Cardiac muscle cell (in vitro differentiated cells and primary cell): Measurements from ENCODE around the gene MYO6. TPM values are rescaled to one million over a fixed set of nuclear protein-coding genes. Genes with fewer than 3 reads are reported as not detected.
A peak's percentile ranks its signal among the peaks of the same experiment; 100 is the strongest.

Source experiments
- DNase-seq, 2 donors: peaks; one replicate each; pipeline versions ENCODE4 v3.0.0 to v3.0.0-alpha.2; 2010 to 2017; ENCODE audit warnings: low read depth in 1 of 2, low spot score in 1 of 2
- H3K27ac ChIP-seq: fragments of 200-600 bp; sonication (generic); 2 replicates; pipeline ENCODE4 v1.5.1; 2016
- H3K27me3 ChIP-seq: fragments of 200-600 bp; sonication (generic); 2 replicates; pipeline ENCODE4 v1.6.0; 2016; ENCODE audit warnings: control low read depth
- H3K36me3 ChIP-seq: fragments of 200-600 bp; sonication (generic); 2 replicates; pipeline ENCODE4 v1.5.1; 2016; ENCODE audit warnings: control low read depth
- H3K4me1 ChIP-seq: fragments of 200-600 bp; sonication (generic); 2 replicates; pipeline ENCODE4 v1.8.1; 2017; ENCODE audit warnings: low read depth, mild to moderate bottlenecking, mixed run types
- H3K4me3 ChIP-seq: fragments of 200-600 bp; sonication (generic); 2 replicates; pipeline ENCODE4 v1.5.1; 2016; ENCODE audit warnings: mild to moderate bottlenecking
- H3K9me3 ChIP-seq: fragments of 200-600 bp; sonication (generic); 2 replicates; pipeline ENCODE4 v1.5.1; 2017; ENCODE audit warnings: low read depth, mild to moderate bottlenecking, control low read depth
- polyA plus RNA-seq: library from polyadenylated mRNA; unstranded; fragments of >200 nt; fragmentation: Nextera tagmentation; extraction: Ambion mirVana; gene quantifications from 2 replicates; pipeline ENCODE4 v1.2.1, GENCODE V29; 2016
- total RNA-seq: library from RNA; depleted of rRNA; stranded (reverse); fragments of >200 nt; gene quantifications from 2 replicates; pipeline ENCODE4 v1.2.3, GENCODE V29; 2016
- TF ChIP-seq, protein P1 (sequence below): IDR thresholded peaks from 2 replicates; pipeline ENCODE4 v1.5.1; 2012; ENCODE audit warnings: low read depth, mild to moderate bottlenecking, low read length

The MYO6 gene
- total and polyA plus RNA-seq, 2 experiments from 2014 or later: 17.9 to 34.7 TPM

DNA sequence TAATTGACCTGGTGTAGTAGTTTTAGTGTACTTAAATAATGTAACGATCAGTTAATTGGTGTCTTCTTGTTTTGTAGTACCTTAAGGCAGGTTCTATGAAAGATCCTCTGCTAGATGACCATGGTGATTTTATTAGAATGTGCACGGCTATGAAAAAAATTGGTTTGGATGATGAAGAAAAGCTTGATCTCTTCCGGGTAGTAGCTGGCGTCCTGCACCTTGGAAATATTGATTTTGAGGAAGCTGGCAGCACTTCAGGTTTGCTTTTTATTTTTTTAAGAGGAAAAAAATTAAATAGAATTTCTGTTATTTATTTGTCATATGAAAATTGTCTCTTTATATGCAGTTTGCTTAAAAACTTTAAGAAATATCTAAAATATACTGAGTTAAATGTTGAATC, 99.2 kb downstream of the MYO6 start:
- no peaks in the 10 kb centered on the region for H3K4me1 ChIP-seq
- H3K36me3 ChIP-seq: no peaks in the 10 kb centered on the region
- H3K4me3 ChIP-seq: no peak overlapping the region
- H3K9me3 ChIP-seq: no peaks in the 10 kb centered on the region
- TF ChIP-seq, protein P1, sequence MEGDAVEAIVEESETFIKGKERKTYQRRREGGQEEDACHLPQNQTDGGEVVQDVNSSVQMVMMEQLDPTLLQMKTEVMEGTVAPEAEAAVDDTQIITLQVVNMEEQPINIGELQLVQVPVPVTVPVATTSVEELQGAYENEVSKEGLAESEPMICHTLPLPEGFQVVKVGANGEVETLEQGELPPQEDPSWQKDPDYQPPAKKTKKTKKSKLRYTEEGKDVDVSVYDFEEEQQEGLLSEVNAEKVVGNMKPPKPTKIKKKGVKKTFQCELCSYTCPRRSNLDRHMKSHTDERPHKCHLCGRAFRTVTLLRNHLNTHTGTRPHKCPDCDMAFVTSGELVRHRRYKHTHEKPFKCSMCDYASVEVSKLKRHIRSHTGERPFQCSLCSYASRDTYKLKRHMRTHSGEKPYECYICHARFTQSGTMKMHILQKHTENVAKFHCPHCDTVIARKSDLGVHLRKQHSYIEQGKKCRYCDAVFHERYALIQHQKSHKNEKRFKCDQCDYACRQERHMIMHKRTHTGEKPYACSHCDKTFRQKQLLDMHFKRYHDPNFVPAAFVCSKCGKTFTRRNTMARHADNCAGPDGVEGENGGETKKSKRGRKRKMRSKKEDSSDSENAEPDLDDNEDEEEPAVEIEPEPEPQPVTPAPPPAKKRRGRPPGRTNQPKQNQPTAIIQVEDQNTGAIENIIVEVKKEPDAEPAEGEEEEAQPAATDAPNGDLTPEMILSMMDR: no peak
- no peak overlapping the region for H3K27ac ChIP-seq
- DNase-seq: no peak
- no peaks in the 10 kb centered on the region for H3K27me3 ChIP-seq

DNA sequence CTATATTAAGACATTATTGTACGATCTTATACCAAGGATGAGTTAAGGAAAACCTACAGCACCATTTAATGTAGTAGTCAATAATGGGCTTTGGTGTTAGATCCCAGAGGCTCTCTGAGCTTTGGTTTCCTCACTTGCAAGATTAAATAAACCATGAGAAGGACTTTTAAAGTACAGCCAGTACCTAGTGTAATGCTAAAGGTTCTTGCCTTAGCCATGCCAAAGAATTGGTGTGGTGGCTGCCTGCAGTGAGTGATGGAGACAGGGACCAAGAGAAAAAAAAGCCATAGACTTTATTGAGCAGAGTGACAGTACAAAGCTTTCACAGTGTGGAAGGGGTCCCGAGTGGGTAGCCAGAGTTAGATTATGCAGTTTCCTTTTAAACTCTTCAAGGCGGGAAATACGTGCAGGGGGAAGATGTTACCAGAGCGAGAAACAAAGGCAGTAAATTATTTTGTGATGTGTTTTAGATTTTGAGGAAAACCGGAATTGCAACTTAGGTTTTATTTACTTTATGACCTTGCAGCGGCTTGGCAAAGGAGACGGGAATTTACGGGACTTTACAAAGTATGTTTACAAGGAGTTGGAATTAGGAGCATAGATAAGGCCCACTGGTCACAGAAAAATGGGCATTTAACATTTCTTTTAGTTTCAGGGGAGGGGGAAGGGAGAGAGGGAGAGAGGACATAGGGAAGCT, 100.4 kb downstream of the MYO6 start:
- Histone ChIP-seq H3K4me1 (no peaks in the 10 kb centered on the region), H3K36me3 (no peaks in the 10 kb centered on the region), H3K4me3 (no peak overlapping the region), H3K9me3 (no peaks in the 10 kb centered on the region), H3K27ac (no peak overlapping the region), H3K27me3 (no peaks in the 10 kb centered on the region)
- DNase-seq: no peak
- TF ChIP-seq, protein P1: no peak

DNA sequence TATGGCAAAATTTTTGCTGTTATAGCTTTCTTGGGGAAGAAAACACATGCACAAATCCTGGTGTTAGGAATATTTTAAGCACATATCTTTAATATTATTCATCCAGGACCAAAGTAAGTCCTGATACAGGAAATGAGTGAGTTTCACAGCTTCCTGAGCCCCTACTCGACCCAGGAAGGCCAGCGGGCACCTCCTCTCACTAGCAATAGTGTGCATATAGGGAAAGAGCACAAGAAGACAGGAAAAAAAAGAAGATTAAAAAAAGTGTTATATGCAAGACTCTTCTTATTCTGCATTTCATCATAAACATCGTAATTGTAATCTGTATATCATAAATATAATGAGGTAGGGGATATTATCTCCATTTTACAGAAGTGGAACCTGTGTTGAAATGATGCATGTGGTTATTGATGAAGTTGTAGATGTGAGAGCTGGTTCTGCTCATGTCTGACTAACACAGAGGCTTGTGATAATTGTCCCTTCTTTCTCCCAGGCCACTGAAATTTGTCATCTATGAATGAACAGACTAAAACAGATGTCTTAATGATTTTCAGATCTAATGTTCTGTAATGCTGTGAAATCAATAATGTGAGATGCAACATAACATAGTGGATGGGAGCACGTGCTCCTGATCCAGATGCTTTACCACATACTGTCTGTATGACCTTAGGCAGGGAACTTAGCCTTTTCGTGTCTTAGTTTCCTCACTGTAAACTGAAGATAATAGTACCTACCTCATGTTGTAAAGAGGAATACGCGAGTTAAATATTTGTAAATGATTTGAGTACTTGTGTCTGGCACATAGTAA, 101.2 kb downstream of the MYO6 start:
- Histone ChIP-seq H3K36me3 (no peaks in the 10 kb centered on the region), H3K27ac (no peak overlapping the region), H3K9me3 (no peaks in the 10 kb centered on the region), H3K4me1 (peaks cover under 1% of the 10 kb centered on the region), H3K4me3 (no peak overlapping the region), H3K27me3 (no peaks in the 10 kb centered on the region)
- no peak for DNase-seq
- TF ChIP-seq, protein P1: no peak

DNA sequence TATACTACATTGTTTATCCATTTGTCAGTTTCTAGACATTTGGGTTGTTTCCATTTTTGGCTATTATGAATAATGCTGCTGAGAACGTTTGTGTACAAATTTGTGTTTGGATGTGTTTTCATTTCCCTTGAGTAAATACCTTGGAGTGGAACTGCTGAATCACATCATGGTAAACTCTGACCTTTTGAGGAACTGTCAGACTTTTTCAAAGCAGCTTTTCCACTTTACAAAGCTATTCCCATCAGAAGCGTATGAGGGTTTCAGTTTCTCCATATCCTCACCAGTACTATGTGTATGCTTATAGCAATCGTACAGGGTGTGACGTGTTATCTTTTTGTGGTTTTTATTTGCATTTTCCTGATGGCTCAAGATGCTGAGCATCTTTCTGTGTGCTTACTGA, 103.7 kb downstream of the MYO6 start:
- Histone ChIP-seq H3K4me1 (peaks cover 14% of the 10 kb centered on the region), H3K27me3 (no peaks in the 10 kb centered on the region), H3K27ac (no peak overlapping the region), H3K4me3 (no peak overlapping the region), H3K36me3 (no peaks in the 10 kb centered on the region), H3K9me3 (no peaks in the 10 kb centered on the region)
- TF ChIP-seq, protein P1: no peak
- peak in 1 of 2 donors; percentile 62 for DNase-seq

DNA sequence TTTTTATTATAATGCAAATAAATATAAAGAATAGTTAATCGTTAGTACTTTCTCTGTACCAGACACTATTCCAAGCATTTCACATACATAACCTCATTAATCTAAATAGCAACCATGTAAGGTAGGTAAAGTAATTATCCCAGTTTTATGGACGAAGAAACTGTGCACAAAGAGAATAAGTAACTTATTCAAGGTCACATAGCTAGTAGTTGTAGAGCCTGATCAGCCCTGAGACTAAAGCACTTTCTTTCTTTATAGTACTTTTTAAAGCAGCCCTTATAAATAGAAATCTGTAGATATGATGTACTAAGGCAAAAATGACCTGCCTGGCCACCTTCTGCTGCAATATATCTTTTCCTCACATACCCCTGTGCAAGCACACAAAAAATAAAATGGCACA, 104.8 kb downstream of the MYO6 start:
- TF ChIP-seq, protein P1: no peak
- DNase-seq: no peak
- no peaks in the 10 kb centered on the region for H3K27me3 ChIP-seq
- H3K9me3 ChIP-seq: no peaks in the 10 kb centered on the region
- H3K36me3 ChIP-seq: no peaks in the 10 kb centered on the region
- no peak overlapping the region for H3K4me3 ChIP-seq
- H3K27ac ChIP-seq: no peak overlapping the region
- H3K4me1 ChIP-seq: peaks cover 14% of the 10 kb centered on the region
